WTC11 (cell line): ENCODE data around the gene TTN. TPM values are rescaled to one million over a fixed set of nuclear protein-coding genes. Genes with fewer than 3 reads are reported as not detected.

ENCODE experiments used
- ATAC-seq: fragments of 200-7000 bp; cut with Tn5 transposase; 2 replicates; pipeline ENCODE4 v1.10.0; 2021; ENCODE audit warnings: mild to moderate bottlenecking, moderate library complexity
- CTCF ChIA-PET: fragments of 300-600 bp; sonication (Branson Sonifier 250); formaldehyde crosslinking; loops from one replicate; lab custom pipeline; 2021; ENCODE audit warnings: antibody characterized with exemption; lab: Charles Lee
- POLR2A ChIA-PET: fragments of 350-600 bp; sonication (Branson Sonifier 250); formaldehyde crosslinking; loops from one replicate; lab custom pipeline; 2021; ENCODE audit warnings: antibody characterized with exemption; lab: Charles Lee
- DNase-seq: peaks from one replicate; pipeline ENCODE4 v3.0.0; 2021; ENCODE audit warnings: low spot score
- H3K27ac Mint-ChIP-seq: 2 replicates; pipeline ENCODE4 v1.8.0; 2021; ENCODE audit warnings: mixed read lengths
- H3K27me3 Mint-ChIP-seq: 2 replicates; pipeline ENCODE4 v1.8.0; 2021; ENCODE audit warnings: low read depth, mild to moderate bottlenecking, moderate library complexity, mixed read lengths
- H3K36me3 Mint-ChIP-seq: 2 replicates; pipeline ENCODE4 v1.8.0; 2021; ENCODE audit warnings: mixed read lengths
- H3K4me1 Mint-ChIP-seq: 2 replicates; pipeline ENCODE4 v1.8.0; 2022; ENCODE audit warnings: mixed read lengths
- H3K4me3 Mint-ChIP-seq: 2 replicates; pipeline ENCODE4 v1.8.0; 2021; ENCODE audit warnings: mild to moderate bottlenecking, moderate library complexity, mixed read lengths
- H3K9me3 Mint-ChIP-seq: 2 replicates; pipeline ENCODE4 v1.8.0; 2021; ENCODE audit warnings: mixed read lengths
- AFF4 ChIP-seq: sonication (generic); formaldehyde crosslinking; IDR thresholded peaks from 2 replicates; pipeline ENCODE4 v1.8.1; 2023; ENCODE audit warnings: mild to moderate bottlenecking, missing genetic modification reagents, borderline replicate concordance
- CREM ChIP-seq: sonication (generic); formaldehyde crosslinking; IDR thresholded peaks from 2 replicates; pipeline ENCODE4 v1.8.1; 2022; ENCODE audit warnings: mild to moderate bottlenecking, missing genetic modification reagents, moderate library complexity
- ERG ChIP-seq: fragments of 250-450 bp; sonication (Bioruptor Pico); IDR thresholded peaks from 2 replicates; pipeline ENCODE4 v1.8.0; 2021; ENCODE audit warnings: mild to moderate bottlenecking
- ESRRA ChIP-seq: sonication (generic); formaldehyde crosslinking; IDR thresholded peaks from 2 replicates; pipeline ENCODE4 v1.8.1; 2022; ENCODE audit warnings: mild to moderate bottlenecking, missing genetic modification reagents, borderline replicate concordance
- FOXJ3 ChIP-seq: sonication (generic); formaldehyde crosslinking; IDR thresholded peaks from 2 replicates; pipeline ENCODE4 v1.9.0; 2021; ENCODE audit warnings: missing genetic modification reagents, mild to moderate bottlenecking, borderline replicate concordance
- FOXP1 ChIP-seq: sonication (generic); formaldehyde crosslinking; IDR thresholded peaks from 2 replicates; pipeline ENCODE4 v1.8.0; 2022; ENCODE audit warnings: missing genetic modification reagents, mild to moderate bottlenecking, moderate library complexity, borderline replicate concordance
- FOXP4 ChIP-seq: sonication (generic); formaldehyde crosslinking; IDR thresholded peaks from 2 replicates; pipeline ENCODE4 v1.8.0; 2022; ENCODE audit warnings: mild to moderate bottlenecking, missing genetic modification reagents
- GTF2I ChIP-seq: fragments of 250-450 bp; sonication (Bioruptor Pico); conservative IDR thresholded peaks from 2 replicates; pipeline ENCODE4 v1.4.0; 2021; ENCODE audit warnings: mild to moderate bottlenecking
- MYBL2 ChIP-seq: sonication (generic); formaldehyde crosslinking; IDR thresholded peaks from 2 replicates; pipeline ENCODE4 v1.8.1; 2023; ENCODE audit warnings: mild to moderate bottlenecking, moderate library complexity, missing genetic modification reagents
- NFATC4 ChIP-seq: fragments of 250-450 bp; sonication (Bioruptor Pico); IDR thresholded peaks from 2 replicates; pipeline ENCODE4 v1.9.0; 2021; ENCODE audit warnings: mild to moderate bottlenecking
- PRRX2 ChIP-seq: fragments of 250-450 bp; sonication (Bioruptor Pico); IDR thresholded peaks from 2 replicates; pipeline ENCODE4 v1.8.0; 2021; ENCODE audit warnings: mild to moderate bottlenecking
- RORB ChIP-seq: fragments of 250-450 bp; sonication (Bioruptor Pico); IDR thresholded peaks from 2 replicates; pipeline ENCODE4 v1.9.0; 2021; ENCODE audit warnings: mild to moderate bottlenecking
- TCF7 ChIP-seq: sonication (generic); formaldehyde crosslinking; IDR thresholded peaks from 2 replicates; pipeline ENCODE4 v1.8.0; 2022; ENCODE audit warnings: mild to moderate bottlenecking, low read depth, missing genetic modification reagents, moderate library complexity
- TEAD4 ChIP-seq: sonication (generic); formaldehyde crosslinking; IDR thresholded peaks from 2 replicates; pipeline ENCODE4 v1.8.0; 2022; ENCODE audit warnings: mild to moderate bottlenecking, missing genetic modification reagents
- ZBTB43 ChIP-seq: sonication (generic); formaldehyde crosslinking; IDR thresholded peaks from 2 replicates; pipeline ENCODE4 v1.8.1; 2023; ENCODE audit warnings: mild to moderate bottlenecking, missing genetic modification reagents
- ZNF219 ChIP-seq: sonication (generic); formaldehyde crosslinking; IDR thresholded peaks from 2 replicates; pipeline ENCODE4 v1.8.0; 2023; ENCODE audit warnings: missing genetic modification reagents, mild to moderate bottlenecking, borderline replicate concordance
- ZNF317 ChIP-seq: sonication (generic); formaldehyde crosslinking; IDR thresholded peaks from 2 replicates; pipeline ENCODE4 v1.8.1; 2023; ENCODE audit warnings: low read depth, mild to moderate bottlenecking, moderate library complexity, missing genetic modification reagents, borderline replicate concordance
- ZNF416 ChIP-seq: fragments of 250-450 bp; sonication (Bioruptor Pico); IDR thresholded peaks from 2 replicates; pipeline ENCODE4 v1.9.0; 2021; ENCODE audit warnings: mild to moderate bottlenecking, inconsistent platforms
- ZSCAN18 ChIP-seq: fragments of 250-450 bp; sonication (Bioruptor Pico); IDR thresholded peaks from 2 replicates; pipeline ENCODE4 v2.1.2; 2022; ENCODE audit warnings: mild to moderate bottlenecking, moderate library complexity
- total RNA-seq: library from RNA; stranded (reverse); gene quantifications from 3 replicates; pipeline ENCODE4 v1.2.3, GENCODE V29; 2021
- TF ChIP-seq, protein P1 (sequence below): sonication (generic); formaldehyde crosslinking; IDR thresholded peaks from 2 replicates; pipeline ENCODE4 v1.8.1; 2022; ENCODE audit warnings: low read depth, mild to moderate bottlenecking, moderate library complexity, missing genetic modification reagents, borderline replicate concordance

TTN gene
- total RNA-seq, 1 experiment from 2014 or later = 4.7 TPM

DNA sequence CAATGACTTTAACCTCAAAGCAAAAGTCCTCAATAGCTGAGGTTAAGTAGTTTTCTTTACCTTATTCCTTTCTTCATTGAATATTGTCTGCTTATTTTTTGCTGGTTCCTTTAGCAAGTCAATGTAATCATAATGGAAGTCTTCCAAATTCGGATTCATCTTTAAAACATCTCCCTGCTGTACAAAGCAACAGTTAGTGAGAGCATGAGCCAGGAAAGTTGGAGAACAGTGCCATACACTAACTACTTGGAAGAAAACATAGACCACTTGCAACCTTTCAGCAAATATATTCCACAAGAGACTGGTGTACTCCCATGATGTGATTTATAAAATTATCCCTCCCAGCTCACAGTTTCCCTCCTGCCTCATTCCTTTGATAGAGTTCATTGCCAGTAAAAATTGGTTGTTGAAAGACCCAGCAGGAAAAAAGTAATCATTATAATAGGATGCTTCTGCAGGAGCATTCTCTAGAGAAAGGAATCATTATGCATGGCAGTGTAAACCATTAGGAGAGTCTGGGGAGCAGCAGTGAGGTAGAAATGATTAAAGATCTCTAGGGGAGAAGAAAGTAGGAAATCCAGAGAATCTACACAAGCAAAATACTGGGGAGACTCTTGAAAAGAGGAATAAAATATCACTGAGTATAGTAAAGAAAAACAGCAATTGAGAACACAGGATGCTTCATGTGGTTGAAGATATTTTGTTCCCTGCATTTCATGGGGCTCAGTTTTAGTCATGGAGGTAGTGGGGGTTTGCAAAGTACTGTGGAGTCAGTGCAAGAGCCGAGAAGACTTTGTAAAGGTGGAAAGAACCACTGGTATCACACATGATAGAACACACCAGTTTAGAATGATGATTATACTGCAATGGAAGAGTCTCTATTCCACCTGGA lies 38.6 kb upstream of the TTN start:
- peak overlapping the region; percentile 54 for H3K27ac Mint-ChIP-seq
- peaks cover 3% of the 10 kb centered on the region for H3K27me3 Mint-ChIP-seq
- DNase-seq = no peak
- no peak for TF ChIP-seq ZSCAN18 (CRISPR knock-in tag)
- TF ChIP-seq GTF2I (CRISPR knock-in tag) = no peak
- no peak for TF ChIP-seq RORB
- no peak for TF ChIP-seq FOXP4 (CRISPR knock-in tag)
- TF ChIP-seq MYBL2 (CRISPR knock-in tag) = no peak
- no peak for TF ChIP-seq TCF7 (CRISPR knock-in tag)
- no peak for TF ChIP-seq ZBTB43 (CRISPR knock-in tag)
- no peak for TF ChIP-seq ERG (CRISPR knock-in tag)
- TF ChIP-seq, protein P1, sequence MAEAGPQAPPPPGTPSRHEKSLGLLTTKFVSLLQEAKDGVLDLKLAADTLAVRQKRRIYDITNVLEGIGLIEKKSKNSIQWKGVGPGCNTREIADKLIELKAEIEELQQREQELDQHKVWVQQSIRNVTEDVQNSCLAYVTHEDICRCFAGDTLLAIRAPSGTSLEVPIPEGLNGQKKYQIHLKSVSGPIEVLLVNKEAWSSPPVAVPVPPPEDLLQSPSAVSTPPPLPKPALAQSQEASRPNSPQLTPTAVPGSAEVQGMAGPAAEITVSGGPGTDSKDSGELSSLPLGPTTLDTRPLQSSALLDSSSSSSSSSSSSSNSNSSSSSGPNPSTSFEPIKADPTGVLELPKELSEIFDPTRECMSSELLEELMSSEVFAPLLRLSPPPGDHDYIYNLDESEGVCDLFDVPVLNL (CRISPR knock-in tag) = no peak
- no peak for TF ChIP-seq ZNF416 (CRISPR knock-in tag)
- no peak for TF ChIP-seq FOXP1 (CRISPR knock-in tag)
- TF ChIP-seq NFATC4 (CRISPR knock-in tag) = no peak
- no peak for TF ChIP-seq TEAD4 (CRISPR knock-in tag)
- no peak for TF ChIP-seq CREM (CRISPR knock-in tag)
- no peak for TF ChIP-seq AFF4 (CRISPR knock-in tag)
- no peak for TF ChIP-seq FOXJ3 (CRISPR knock-in tag)
- TF ChIP-seq ZNF219 (CRISPR knock-in tag) = no peak
- no peak for TF ChIP-seq ZNF317 (CRISPR knock-in tag)
- no peak for TF ChIP-seq ESRRA
- TF ChIP-seq PRRX2 (CRISPR knock-in tag) = no peak
- H3K4me3 Mint-ChIP-seq = peak overlapping the region; percentile 4
- CTCF ChIA-PET = interaction anchor here (1.4 kb wide), 1 partner anchor 41 kb away, joined by 3 read pairs; no protein-coding TSS in a partner anchor
- peaks cover 42% of the 10 kb centered on the region for H3K4me1 Mint-ChIP-seq
- H3K36me3 Mint-ChIP-seq = peaks cover 21% of the 10 kb centered on the region
- peaks cover 13% of the 10 kb centered on the region for H3K9me3 Mint-ChIP-seq
- peak; percentile 80 for ATAC-seq
- POLR2A ChIA-PET = no interaction called here
